Myocyte (in vitro differentiated cells): ENCODE results near the gene CACNA1B. TPM values are rescaled to one million over a fixed set of nuclear protein-coding genes. Genes with fewer than 3 reads are reported as not detected.

Experiments
- DNase-seq: peaks from one replicate; pipeline ENCODE4 v3.0.0-alpha.2; 2012; ENCODE audit warnings: low read depth
- total RNA-seq: library from RNA; depleted of rRNA; stranded (reverse); fragments of >200 nt; gene quantifications from 2 replicates; pipeline ENCODE4 v1.2.3, GENCODE V29; 2014

The CACNA1B gene
- total RNA-seq, 1 donor from 2014 or later, result not detected

DNA sequence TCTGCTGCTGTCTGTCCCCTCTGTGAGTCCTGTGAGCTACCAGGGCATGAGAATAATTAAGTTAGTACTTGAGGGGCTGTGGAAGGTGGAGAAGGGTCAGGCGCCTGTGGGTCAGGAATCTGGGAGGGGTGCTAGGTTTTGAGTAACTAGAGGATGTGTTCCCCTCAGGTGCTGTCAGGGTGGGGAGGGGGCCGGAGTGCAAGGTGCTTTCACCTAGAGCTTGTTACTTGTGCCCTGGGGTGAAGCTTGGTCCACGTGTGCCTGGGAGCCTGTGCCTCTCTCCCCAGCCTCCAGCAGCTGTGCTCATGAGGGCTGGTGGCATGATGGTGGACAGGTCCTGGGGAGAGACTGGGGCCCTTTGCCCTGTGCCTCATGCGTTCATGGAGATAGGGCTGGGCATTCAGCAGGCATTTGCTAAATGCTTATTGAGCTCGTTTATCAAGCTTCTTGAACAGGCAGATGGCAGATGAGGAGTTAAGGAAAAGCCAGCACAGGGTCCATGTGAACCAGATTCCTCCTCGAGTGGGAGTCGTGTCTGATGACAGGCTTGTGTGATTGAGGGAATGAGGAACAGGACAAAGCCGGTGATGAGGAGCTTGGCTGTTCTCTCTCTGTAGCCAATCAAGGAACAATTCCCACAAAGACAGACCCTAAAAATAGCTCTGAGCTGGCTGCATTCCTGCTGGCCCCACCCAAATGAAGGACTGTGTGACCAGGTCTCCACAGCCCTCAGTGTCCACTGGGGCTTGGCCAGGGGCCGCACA lies 40.9 kb downstream of the CACNA1B start:
- peak; percentile 58 for DNase-seq

DNA sequence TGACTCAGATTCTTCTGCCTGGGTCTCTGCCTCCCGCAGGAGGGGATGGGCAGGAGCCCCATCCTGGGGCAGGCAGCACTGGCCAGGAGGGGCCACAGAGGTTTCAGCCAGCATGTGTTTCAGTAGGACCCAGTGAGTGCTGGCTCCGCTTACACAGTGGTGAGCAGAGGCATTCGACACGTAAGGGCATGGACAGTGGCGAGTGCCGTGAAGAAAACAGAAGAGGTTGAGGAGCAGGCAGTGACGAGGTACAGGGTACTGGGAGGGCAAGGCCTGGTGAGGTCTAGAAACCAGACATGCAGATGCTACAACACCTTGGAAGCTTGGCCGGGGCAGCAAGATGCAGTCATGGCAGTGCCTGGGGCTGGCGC lies 41.5 kb downstream of the CACNA1B start:
- no peak for DNase-seq

DNA sequence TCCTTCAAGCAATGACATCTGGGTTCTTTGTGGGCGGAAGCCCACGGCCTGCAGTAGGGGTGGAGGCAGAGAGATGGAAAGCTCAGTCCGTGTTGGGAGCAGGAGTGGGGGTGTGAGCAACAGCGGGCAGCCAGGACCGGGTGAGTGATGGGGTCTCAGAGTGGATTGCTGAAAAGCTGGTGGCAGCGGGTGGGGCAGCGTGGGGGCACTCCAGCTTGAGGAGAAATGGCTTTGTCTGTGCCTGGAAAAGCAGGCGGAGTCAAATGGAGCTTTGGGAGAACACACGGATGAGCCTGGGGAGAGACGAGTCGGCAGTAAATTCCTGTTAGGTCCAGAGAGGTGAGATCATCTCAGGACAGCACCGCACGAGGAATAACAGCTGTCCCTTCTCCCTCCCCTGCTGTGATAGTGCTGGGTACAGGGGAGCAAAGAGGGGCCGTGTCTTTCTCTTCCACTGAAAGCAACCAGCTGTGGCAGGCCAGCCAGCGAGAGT lies 42.1 kb downstream of the CACNA1B start:
- DNase-seq, result peak; percentile 23

DNA sequence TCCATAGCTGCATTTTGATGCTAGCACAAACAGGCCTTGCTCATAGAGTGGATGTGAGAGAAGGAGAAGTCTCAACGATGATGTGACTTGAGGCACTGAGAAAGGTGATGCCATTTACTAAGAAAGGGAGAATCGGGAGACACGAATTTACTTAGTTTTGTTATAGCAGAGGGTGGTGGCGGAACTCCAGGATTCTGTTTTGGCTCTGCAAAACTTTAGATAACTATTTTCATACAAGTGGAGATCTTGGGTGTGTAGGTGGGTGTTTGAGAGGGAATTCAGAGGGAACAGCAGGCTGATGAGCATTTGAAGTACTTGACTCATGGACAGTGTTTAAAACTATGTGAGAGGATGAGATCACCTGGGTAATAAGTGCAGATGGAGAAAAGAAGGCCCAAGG lies 43.2 kb downstream of the CACNA1B start:
- no peak for DNase-seq

DNA sequence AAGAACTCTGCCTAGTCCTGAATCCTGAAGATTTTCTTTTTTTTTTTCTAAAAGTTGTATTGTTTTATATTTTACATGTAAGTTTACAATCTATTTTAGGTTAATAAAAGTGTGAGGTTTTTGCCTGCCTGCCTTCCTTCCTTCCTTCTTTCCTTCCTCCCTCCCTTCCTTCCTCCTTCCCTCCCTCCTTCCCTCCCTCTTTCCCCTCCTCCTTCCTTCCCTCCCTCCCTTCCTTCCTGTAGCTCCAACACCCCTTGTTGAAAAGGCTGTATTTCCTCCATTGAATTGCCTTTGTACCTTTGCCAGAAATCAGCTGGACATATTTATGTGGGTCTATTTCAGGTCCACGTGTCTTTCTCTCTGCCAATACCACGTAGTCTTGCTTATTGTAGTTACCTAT lies 46.6 kb downstream of the CACNA1B start:
- no peak for DNase-seq

DNA sequence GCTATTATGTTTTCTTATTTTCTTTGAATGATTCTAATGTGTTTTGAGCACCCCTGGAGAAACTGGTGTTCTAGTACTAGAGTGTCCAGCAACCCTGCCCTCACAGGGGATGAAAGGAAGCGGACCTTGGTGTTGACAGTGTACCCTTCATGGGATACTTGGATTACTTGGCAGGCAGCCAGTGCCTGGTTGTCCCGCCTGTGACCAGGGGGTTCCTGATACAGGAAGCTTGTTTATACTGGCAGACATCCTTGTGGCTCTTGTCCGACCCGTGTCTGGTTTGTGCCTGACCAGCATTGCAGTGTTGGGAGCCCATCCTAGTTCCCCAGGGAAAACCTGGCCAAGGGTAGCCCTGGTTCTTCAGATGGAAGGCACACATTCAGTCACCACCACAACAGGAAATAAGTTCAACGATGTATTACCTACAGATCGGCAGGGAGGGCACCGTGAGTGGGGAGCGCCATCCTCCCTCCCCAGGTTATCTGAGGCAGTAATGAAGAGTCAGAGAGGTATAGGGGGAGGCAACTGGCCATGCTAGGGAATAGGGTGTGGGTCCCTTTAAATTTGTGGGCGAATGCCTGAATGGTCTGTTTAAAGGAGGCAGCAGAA lies 47.3 kb downstream of the CACNA1B start:
- DNase-seq, result no peak

DNA sequence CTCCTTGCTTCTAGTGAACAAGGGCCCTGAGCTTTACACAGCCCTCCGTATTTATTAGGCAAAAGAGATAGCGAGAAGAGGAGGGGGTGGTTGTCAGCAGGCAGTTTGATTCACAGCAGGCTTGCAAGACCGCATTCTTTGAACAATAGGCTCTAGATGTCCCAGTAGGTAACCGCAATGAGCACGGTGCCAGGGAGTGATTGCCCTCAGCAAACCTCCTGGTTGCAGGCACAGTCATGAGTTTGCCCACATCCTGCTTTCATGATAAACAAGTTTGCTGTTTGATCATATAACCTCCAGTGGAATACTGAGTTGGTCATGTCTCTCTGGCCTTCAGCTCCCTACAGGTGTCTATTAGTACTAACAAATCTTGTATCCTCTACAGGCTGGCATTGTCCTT lies 66.1 kb downstream of the CACNA1B start:
- DNase-seq, result no peak

DNA sequence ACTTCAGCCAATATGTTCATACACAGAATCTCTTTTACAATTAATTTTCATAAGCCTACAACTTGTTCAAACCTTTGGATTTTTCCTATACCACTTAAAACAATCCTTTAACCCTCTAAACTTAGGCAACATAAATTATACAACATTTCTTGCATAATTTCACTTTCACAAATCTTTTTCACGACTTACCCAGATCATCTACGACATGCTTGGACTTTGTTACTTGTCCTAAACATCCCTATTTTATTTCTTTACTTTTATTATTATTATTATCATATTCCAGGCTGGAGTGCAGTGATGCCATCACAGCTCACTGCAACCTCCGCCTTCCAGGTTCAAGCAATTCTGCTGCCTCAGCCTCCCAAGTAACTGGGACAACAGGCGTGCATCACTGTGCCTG lies 68.0 kb downstream of the CACNA1B start:
- DNase-seq, result peak; percentile 1

DNA sequence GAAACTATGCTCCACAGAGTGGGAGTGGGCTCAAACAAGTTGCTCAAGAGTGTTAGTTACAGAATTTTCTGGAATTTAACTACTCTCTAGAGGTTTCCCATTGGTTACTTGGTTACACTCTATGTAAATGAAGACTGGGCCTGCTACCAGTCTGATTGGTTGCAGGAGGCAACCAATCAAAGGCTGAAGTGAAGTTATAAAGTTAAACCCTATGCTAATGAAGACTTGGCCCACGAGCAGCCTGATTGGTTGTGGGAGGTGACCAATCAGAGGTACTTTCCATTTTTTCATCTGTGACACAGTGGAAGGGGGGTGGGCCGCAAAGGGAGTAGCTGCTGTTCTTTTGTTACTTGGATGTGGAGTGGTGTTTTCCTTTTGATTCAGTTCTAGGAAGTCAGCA lies 69.4 kb downstream of the CACNA1B start:
- no peak for DNase-seq

DNA sequence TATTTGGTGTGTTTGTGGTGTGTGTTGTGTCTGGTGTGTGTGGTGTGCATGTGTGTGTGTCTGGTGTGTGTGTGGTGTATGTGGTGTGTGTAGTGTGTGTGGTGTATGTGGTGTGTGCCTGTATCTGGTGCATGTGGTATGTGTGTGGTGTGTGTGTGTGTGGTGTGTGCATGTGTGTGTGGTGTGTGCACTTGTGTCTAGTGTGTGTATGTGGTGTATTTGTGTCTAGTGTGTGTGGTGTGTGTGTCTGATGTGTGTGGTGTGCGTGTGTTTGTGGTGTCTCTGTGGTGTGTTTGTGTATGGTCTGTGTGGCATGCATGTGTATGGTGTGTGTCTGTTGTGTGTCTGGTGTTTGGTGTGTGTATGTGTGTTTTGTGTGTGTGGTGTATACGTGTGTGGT lies 71.1 kb downstream of the CACNA1B start:
- no peak for DNase-seq

DNA sequence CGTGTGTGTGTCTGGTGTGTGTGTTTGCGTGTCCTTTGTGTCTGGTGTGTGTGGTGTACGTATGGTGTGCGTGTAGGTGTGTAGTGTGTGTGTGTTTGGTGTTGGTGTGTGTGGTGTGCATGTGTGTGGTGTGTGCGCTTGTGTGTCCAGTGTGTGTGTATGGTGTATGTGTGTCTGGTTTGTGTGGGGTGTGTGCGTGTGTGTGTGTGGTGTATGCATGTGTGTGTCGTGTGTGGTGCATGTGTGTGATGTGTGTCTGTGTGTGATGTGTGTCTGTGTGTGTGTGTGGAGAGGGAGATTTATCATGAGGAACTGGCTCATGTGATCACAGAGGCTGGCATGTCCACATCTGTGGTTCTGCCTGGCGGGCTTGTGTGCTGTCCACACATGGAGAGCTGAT lies 71.7 kb downstream of the CACNA1B start:
- no peak for DNase-seq

DNA sequence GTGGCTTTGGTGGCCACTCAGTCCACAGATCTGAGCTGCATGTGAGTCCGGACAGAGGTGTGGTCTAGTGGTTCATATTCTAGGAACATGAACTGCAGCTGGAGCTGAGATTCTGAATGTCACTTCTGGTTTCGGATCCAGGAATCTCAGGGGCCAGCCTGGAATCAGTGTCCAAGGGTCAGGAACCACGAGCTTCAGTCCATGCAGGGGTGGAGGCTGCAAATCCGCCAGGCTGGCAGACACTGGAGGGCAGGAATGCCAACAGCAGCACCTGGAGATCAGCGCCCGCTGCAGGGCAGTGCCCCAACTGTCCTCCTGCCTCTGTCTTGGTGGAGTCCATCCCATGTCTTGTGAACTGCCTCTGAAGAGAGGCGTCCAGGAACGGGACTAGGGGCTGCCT lies 73.5 kb downstream of the CACNA1B start:
- DNase-seq, result no peak

DNA sequence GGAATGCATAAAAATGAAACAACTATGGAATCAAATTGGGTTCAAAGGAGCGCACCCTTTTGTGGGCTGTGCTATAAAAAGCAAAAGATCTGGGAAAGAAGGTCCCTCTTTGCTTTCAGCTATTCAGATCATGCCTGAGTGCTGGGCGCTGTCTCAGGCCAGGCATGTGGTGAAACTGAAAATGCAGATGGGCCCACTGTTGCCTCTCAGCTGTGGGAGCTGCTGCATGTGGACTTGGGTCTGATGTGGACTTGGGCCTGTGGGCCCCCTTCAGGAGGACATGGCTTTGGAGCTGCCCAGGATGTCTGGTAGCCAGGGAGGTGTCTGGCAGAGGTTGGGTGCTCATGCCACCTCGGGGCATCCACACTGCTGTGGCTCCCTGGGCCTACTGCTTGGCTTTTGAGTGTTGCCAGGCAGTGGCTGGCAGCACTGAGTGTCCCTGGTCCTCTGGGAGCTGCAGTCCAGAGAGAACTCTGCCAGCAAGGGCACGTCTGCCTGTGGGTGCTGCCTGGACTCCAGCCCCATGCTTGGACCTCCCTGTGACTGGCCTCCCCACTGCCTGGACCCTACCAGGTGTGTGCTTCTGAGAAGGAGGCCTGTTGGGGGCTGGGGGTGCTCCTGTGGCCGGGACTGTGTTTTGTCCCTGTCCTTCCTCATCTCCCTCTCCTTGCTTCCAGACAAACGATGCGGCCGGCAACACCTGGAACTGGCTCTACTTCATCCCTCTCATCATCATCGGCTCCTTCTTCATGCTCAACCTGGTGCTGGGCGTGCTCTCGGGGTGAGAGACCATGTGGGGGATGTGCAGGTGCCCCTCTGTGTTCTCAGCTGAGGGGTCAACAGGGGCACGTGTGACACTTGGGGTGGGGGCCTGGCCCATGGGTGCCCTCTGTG lies 74.3 kb downstream of the CACNA1B start:
- no peak for DNase-seq

DNA sequence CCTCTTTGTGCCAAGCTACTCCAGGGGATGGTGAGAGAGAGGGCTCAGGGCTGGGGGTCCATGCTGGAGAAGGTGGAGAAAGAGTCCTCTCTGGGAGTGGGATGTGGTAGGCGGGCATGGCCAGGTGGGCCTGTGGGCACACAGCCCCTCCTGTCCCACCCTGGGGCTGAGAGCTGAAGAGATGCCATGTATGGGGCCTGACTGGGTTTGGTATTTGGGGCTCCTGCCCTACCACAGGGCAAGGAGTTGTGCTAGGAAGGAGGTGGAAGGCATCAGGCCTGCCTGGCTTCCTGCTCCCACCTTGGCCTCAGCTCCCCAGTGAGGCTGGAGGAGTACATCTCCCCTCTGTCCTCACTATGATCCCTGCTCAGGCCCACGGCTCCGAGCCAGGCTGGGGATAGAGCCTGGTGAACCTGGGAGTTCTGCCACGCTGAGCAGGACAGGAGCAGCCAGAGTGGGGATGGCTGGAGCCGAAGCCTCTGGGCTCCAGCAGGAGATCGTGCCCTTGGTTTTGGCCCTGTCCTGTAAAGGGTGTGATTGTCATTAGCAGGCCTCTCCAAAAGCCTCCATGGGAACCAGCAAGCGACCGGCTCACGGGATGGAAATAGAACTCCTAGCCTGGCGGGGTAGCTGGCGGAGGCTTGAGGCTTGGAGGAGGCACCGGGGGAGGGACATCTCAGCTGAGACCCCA lies 75.5 kb downstream of the CACNA1B start:
- DNase-seq, result no peak

DNA sequence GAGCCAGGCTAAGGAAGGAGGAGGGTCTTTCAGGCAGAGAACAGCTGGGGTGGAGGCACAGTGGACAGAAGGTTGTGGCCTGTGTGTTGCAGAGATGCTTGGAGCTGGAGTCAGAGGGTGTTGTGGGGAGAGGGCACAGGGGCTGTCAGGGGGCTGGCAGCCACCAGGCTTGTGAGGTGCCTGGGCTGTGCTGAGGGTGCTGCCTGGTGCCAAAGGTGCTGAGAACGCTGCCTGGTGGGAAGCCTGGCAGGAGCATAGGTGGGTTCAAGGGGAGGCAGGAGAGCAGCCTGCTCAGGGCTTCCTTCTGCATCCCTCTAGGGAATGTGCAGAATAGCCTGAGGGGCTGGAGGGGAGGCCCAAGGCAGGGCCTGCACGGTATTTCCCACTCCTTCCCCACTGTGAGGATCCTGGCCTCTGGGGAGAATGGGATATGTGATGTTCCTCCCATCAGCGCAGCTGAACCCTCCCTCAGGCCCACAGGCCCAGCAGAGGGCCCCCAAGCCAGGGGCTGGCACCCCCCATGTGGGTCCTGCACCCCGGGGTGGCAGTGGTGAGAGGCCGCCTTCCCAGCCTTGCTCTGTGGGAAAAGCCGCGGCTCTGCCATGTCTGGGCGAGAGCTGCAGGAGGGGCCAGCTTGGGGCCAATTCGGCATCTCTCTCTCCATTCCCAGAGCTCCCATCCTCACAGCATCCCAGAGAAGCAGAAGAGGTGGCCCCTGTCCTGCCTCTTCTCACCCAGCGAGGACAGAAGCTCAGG lies 76.3 kb downstream of the CACNA1B start:
- DNase-seq, result no peak

DNA sequence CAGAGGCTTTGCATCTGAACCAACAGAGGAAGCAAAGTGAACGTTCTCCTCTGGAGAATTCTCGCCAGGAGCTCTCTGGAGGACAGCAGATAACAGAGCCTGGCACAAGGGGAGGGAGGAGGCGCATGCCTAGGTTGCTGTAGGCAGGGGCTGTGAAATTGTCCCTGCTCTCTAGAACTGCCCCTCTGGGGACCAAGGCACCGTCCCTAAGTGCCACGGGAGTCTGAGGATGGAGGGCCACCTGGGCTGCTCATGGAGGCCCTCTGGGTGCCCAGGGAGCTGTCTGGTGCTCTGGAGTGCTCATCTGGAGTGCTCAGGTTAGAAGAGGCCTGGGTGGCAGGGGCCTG lies 77.6 kb downstream of the CACNA1B start:
- no peak for DNase-seq

DNA sequence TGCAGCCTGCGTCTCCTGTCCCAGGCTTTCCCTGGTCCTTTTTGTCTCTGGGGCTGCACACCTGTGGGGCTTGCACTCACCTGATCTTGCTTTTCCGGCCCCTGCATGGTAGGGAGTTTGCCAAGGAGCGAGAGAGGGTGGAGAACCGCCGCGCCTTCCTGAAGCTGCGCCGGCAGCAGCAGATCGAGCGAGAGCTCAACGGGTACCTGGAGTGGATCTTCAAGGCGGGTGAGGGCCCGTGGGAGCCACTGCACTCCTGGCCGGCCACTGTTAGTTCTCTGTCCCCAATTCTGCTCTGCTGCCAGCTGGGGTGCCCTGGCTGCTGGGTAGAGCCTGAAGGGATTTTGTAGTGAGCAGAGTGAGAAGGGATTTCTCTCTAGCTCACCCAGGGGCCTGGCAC lies 78.0 kb downstream of the CACNA1B start:
- no peak for DNase-seq

DNA sequence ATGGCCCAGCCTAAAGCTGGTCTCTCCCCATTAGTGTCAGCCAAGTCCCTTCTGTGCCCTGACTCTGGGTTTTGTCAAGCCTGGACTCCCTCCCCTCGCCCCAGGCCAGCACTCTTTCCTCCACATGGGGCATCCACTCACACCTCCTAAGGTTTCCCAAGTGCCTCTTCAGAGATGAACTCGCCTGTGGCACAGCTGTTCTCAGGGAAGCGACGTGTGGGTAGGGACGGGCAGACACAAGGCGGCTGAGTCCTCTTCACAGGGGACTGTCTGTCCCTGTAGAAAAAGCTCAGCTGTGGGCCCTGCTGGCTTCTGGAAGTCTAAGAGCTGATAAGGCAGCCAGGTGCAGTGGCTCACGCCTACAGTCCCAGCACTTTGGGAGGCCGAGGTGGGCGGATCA lies 78.5 kb downstream of the CACNA1B start:
- no peak for DNase-seq

DNA sequence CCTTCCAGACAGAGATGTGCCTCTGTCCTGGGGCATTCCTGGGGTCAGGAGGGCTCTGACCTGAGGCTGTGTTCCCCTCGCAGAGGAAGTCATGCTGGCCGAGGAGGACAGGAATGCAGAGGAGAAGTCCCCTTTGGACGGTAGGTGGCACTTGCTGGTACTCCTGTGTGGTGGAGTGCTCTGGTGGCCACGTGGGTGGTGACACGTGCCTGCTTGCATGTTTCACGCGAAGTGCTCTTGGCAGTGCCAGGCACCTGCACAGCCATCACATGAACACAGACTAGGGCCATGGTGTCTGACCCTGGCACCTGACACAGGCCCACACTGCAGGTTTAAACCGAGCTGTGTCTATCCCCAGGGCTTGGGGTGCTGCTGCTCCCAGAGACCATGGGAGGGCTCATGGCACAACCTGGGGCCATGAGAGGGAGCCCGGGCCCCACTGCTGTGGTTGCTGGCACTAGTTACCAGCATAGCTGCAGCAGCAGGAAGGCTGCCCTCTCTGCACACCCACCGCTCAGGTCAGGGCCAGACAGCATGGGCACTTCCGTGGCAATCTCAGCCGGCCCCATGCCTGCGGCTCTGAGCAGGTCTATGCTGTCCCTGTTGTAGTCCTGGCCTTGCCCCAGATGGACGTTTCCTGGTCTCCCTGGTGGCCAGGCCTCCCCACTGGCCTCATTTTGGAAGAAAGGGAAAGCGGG lies 79.3 kb downstream of the CACNA1B start:
- DNase-seq, result no peak
